ENCODE data around the gene CEMIP.

DNA sequence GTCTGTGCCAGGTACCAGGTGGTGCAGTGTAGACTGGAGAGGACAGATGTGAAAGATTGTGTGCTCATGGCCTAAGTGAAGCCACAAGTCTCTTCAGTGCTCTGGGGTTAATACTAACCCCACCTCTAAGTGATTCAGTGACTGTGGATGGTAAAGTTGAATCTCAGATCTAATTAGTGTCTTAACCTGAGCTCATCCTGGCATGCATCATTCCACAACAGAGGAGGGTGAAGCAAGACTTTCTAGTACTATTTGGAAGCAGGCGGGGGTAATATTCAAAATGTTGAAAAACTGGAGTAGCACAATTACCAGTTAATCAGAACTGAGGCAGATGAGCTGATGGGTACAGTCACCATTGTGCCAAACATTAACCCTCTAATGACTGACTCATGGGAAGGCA is 213.3 kb downstream of the CEMIP start:
- TF ChIP-seq, protein P1, sequence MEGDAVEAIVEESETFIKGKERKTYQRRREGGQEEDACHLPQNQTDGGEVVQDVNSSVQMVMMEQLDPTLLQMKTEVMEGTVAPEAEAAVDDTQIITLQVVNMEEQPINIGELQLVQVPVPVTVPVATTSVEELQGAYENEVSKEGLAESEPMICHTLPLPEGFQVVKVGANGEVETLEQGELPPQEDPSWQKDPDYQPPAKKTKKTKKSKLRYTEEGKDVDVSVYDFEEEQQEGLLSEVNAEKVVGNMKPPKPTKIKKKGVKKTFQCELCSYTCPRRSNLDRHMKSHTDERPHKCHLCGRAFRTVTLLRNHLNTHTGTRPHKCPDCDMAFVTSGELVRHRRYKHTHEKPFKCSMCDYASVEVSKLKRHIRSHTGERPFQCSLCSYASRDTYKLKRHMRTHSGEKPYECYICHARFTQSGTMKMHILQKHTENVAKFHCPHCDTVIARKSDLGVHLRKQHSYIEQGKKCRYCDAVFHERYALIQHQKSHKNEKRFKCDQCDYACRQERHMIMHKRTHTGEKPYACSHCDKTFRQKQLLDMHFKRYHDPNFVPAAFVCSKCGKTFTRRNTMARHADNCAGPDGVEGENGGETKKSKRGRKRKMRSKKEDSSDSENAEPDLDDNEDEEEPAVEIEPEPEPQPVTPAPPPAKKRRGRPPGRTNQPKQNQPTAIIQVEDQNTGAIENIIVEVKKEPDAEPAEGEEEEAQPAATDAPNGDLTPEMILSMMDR (IDR thresholded peaks at IDR 0.05), result no peak
- TF ChIP-seq POLR2A (IDR thresholded peaks at IDR 0.05; ENCODE audit: low read depth) (no peak), EP300 (IDR thresholded peaks at IDR 0.05) (no peak), POLR2AphosphoS5 (IDR thresholded peaks at IDR 0.05) (no peak)
